NCI-H2227 (cell line): ENCODE data around the gene SETD3.

Experiments
- DNase-seq: peaks from one replicate; lab custom pipeline; 2025; ENCODE audit not compliant: unreplicated experiment; lab: John Stamatoyannopoulos, UW

The SETD3 gene

GRCh38 chr14:99497894-99498293 is 17.2 kb upstream of the SETD3 start:
- DNase-seq, result no peak

GRCh38 chr14:99497341-99497740 is 16.7 kb upstream of the SETD3 start:
- DNase-seq, result no peak

GRCh38 chr14:99484106-99484505 is 3.4 kb upstream of the SETD3 start:
- DNase-seq, result no peak

GRCh38 chr14:99481745-99482099 is 1.1 kb upstream of the SETD3 start:
- DNase-seq, result peak; percentile 62

GRCh38 chr14:99480917-99481744 is 472 bp upstream of the SETD3 start, which contains the start of gene CCNK:
Gene CCNK, plus strand, starts transcription at chr14:99481409. Its CDS starts 11,269 bp downstream, at chr14:99492678.
- DNase-seq, result peak; percentile 99

GRCh38 chr14:99479160-99479905 is 1.3 kb downstream of the SETD3 start:
- DNase-seq, result no peak

- no peak for DNase-seq
Observed at GRCh38 chr14:99478128-99478527, 2.5 kb downstream of the SETD3 start.

GRCh38 chr14:99476864-99477263 is 3.8 kb downstream of the SETD3 start:
- DNase-seq, result no peak

- DNase-seq, result no peak
Observed at GRCh38 chr14:99475660-99476059, 5.0 kb downstream of the SETD3 start.

GRCh38 chr14:99475179-99475578 is 5.5 kb downstream of the SETD3 start:
- DNase-seq, result no peak

- no peak for DNase-seq
Observed at GRCh38 chr14:99473458-99473857, 7.2 kb downstream of the SETD3 start.

GRCh38 chr14:99472937-99473336 is 7.7 kb downstream of the SETD3 start:
- DNase-seq, result no peak

GRCh38 chr14:99471731-99472130 is 8.9 kb downstream of the SETD3 start:
- no peak for DNase-seq

GRCh38 chr14:99468836-99469592 is 11.6 kb downstream of the SETD3 start:
- no peak for DNase-seq

- no peak for DNase-seq
Observed at GRCh38 chr14:99468081-99468480, 12.6 kb downstream of the SETD3 start.

GRCh38 chr14:99467336-99468078 is 13.2 kb downstream of the SETD3 start:
- peak; percentile 27 for DNase-seq

- no peak for DNase-seq
Observed at GRCh38 chr14:99466758-99467157, 13.9 kb downstream of the SETD3 start.

- no peak for DNase-seq
Observed at GRCh38 chr14:99465288-99465687, 15.4 kb downstream of the SETD3 start.

- no peak for DNase-seq
Observed at GRCh38 chr14:99463974-99464373, 16.7 kb downstream of the SETD3 start.

- no peak for DNase-seq
Observed at GRCh38 chr14:99462210-99462609, 18.4 kb downstream of the SETD3 start.
